SJCRH30 (cell line): ENCODE results near the gene FAM228B. TPM values are rescaled to one million over a fixed set of nuclear protein-coding genes. Genes with fewer than 3 reads are reported as not detected.
"Not testable (repeated sequence)": the region's sequence is repeated elsewhere in the genome, so short reads cannot be mapped to it uniquely, and the experiment has no call there.

ENCODE experiments used
- DNase-seq, 2 experiments: peaks; one replicate each; pipeline ENCODE4 v3.0.0-alpha.2; 2015 to 2020
- H3K27ac ChIP-seq: fragments of 250-450 bp; sonication (Bioruptor Pico); 2 replicates; pipeline ENCODE4 v1.5.1; 2020; ENCODE audit warnings: mild to moderate bottlenecking, moderate library complexity
- H3K27me3 ChIP-seq: fragments of 250-450 bp; sonication (Bioruptor Pico); 2 replicates; pipeline ENCODE4 v1.5.1; 2020; ENCODE audit warnings: mild to moderate bottlenecking, moderate library complexity
- H3K36me3 ChIP-seq: fragments of 250-450 bp; sonication (Bioruptor Pico); 2 replicates; pipeline ENCODE4 v1.5.1; 2020; ENCODE audit warnings: mild to moderate bottlenecking, moderate library complexity
- H3K4me1 ChIP-seq: fragments of 250-450 bp; sonication (Bioruptor Pico); 2 replicates; pipeline ENCODE4 v1.5.1; 2020; ENCODE audit warnings: mild to moderate bottlenecking, moderate library complexity
- H3K4me3 ChIP-seq: fragments of 250-450 bp; sonication (Bioruptor Pico); 2 replicates; pipeline ENCODE4 v1.5.1; 2020; ENCODE audit warnings: mild to moderate bottlenecking, moderate library complexity
- H3K9me3 ChIP-seq: fragments of 250-450 bp; sonication (Bioruptor Pico); replicated peaks from 2 replicates; pipeline ENCODE4 v1.5.1; 2020; ENCODE audit warnings: mild to moderate bottlenecking, moderate library complexity
- total RNA-seq: library from RNA; depleted of rRNA; stranded (reverse); fragments of >200 nt; shearing (Covaris generic); gene quantifications from 2 replicates; pipeline ENCODE4 v1.2.3, GENCODE V29; 2014

The FAM228B gene
- total RNA-seq, 1 experiment from 2014 or later: 2.2 TPM

GRCh38 chr2:24111407-24111901, 11.8 kb upstream of the FAM228B start:
- H3K9me3 ChIP-seq: peaks cover 8% of the 10 kb centered on the region
- H3K27ac ChIP-seq: no peak overlapping the region
- no peak for DNase-seq

DNA sequence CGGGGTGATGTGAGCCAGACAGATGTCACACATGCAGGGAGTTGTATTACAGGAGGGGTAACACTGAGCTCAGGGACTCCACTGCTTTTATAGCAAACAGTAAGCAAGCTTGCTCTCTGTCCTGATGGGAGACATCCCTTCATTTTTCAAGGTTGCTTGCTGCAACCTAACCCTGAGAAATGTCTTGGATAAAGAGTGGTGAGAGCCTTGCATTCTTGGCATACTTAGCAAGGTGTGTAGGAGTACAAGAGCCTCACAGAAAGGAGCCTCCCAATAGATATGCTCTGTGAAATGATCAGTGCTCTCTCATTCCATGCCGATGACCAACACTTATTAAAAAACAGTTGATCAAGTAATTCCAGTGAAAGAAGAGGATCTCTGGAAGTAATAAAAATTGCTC, 8.2 kb upstream of the FAM228B start:
- Histone ChIP-seq H3K9me3 (no peaks in the 10 kb centered on the region), H3K27me3 (no peaks in the 10 kb centered on the region), H3K4me1 (peaks cover 2% of the 10 kb centered on the region; the same call in 1 of the 2 replicates), H3K36me3 (no peaks in the 10 kb centered on the region), H3K4me3 (no peak overlapping the region), H3K27ac (no peak overlapping the region)
- no peak for DNase-seq

More at GRCh38 chr2:24111407-24111901, 11.8 kb upstream of the FAM228B start:
- H3K27me3 ChIP-seq: no peaks in the 10 kb centered on the region
- H3K4me3 ChIP-seq: no peak overlapping the region
- H3K4me1 ChIP-seq: peaks cover 2% of the 10 kb centered on the region; the same call in 1 of the 2 replicates
- H3K36me3 ChIP-seq: no peaks in the 10 kb centered on the region

DNA sequence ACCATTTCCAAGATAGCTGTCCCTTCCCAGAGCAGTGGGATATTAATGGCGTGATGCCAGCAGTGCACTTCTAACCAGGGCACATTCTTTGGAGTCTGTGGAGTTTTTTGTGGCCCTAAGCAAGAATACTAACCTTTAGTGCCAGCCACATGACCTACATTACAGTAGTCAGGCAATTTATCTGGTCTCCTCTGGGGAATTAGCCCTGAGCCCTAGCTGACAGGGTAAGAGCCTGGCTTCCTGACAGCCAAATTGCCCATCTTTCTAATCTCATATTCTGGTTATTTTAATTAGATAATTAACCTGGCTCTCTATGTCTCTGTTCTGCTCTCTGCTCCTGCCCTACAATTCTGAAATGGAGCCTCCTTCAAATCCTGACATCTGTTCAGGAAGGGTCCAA, 5.4 kb upstream of the FAM228B start:
- no peaks in the 10 kb centered on the region for H3K27me3 ChIP-seq
- no peaks in the 10 kb centered on the region for H3K4me1 ChIP-seq
- H3K9me3 ChIP-seq: no peaks in the 10 kb centered on the region
- no peak for DNase-seq
- no peak overlapping the region for H3K27ac ChIP-seq
- H3K36me3 ChIP-seq: no peaks in the 10 kb centered on the region
- H3K4me3 ChIP-seq: no peak overlapping the region

- no peak overlapping the region for H3K27ac ChIP-seq
These were observed 2.2 kb upstream of the FAM228B start for GRCh38 chr2:24121066-24121465.

GRCh38 chr2:24121469-24121868, 1.8 kb upstream of the FAM228B start:
- H3K9me3 ChIP-seq: no peaks in the 10 kb centered on the region
- no peaks in the 10 kb centered on the region for H3K27me3 ChIP-seq
- no peaks in the 10 kb centered on the region for H3K36me3 ChIP-seq
- peak in 1 of 2 experiments; percentile 47 for DNase-seq
- H3K4me1 ChIP-seq: peaks cover 5% of the 10 kb centered on the region; the same call in 1 of the 2 replicates
- no peak overlapping the region for H3K27ac ChIP-seq
- no peak overlapping the region for H3K4me3 ChIP-seq

More at GRCh38 chr2:24121066-24121465, 2.2 kb upstream of the FAM228B start:
- DNase-seq: no peak
- H3K9me3 ChIP-seq: no peaks in the 10 kb centered on the region
- no peak overlapping the region for H3K4me3 ChIP-seq
- peaks cover 5% of the 10 kb centered on the region; the same call in 1 of the 2 replicates for H3K4me1 ChIP-seq
- H3K27me3 ChIP-seq: no peaks in the 10 kb centered on the region
- H3K36me3 ChIP-seq: no peaks in the 10 kb centered on the region

GRCh38 chr2:24122366-24123194, 689 bp upstream of the FAM228B start:
- peaks cover 5% of the 10 kb centered on the region; the same call in 1 of the 2 replicates for H3K4me1 ChIP-seq
- H3K27ac ChIP-seq: peak overlapping the region; percentile 73
- peak overlapping the region; percentile 77 for H3K4me3 ChIP-seq
- H3K27me3 ChIP-seq: no peaks in the 10 kb centered on the region
- H3K9me3 ChIP-seq: no peaks in the 10 kb centered on the region
- DNase-seq: peak in 1 of 2 experiments; percentile 49
- no peaks in the 10 kb centered on the region for H3K36me3 ChIP-seq

- H3K9me3 ChIP-seq: no peaks in the 10 kb centered on the region
- DNase-seq: no peak
- peak overlapping the region; percentile 73 for H3K27ac ChIP-seq
- H3K36me3 ChIP-seq: no peaks in the 10 kb centered on the region
- H3K27me3 ChIP-seq: no peaks in the 10 kb centered on the region
- H3K4me3 ChIP-seq: peak overlapping the region; percentile 77
- H3K4me1 ChIP-seq: peaks cover 5% of the 10 kb centered on the region; the same call in 1 of the 2 replicates
These were observed 782 bp downstream of the FAM228B start for GRCh38 chr2:24123922-24124580.

- Histone ChIP-seq H3K9me3 (no peaks in the 10 kb centered on the region), H3K4me3 (no peak overlapping the region), H3K27ac (no peak overlapping the region), H3K4me1 (peaks cover 5% of the 10 kb centered on the region; the same call in 1 of the 2 replicates), H3K36me3 (no peaks in the 10 kb centered on the region), H3K27me3 (no peaks in the 10 kb centered on the region)
- no peak for DNase-seq
These were observed 2.7 kb downstream of the FAM228B start for GRCh38 chr2:24125956-24126355.

GRCh38 chr2:24132543-24132942, 9.3 kb downstream of the FAM228B start:
- Histone ChIP-seq H3K36me3 (no peaks in the 10 kb centered on the region), H3K4me1 (no peaks in the 10 kb centered on the region), H3K4me3 (no peak overlapping the region), H3K9me3 (peaks cover 2% of the 10 kb centered on the region; the same call in 1 of the 2 replicates), H3K27me3 (no peaks in the 10 kb centered on the region), H3K27ac (no peak overlapping the region)
- DNase-seq: no peak

- H3K9me3 ChIP-seq, H3K27me3 ChIP-seq, DNase-seq, H3K27ac ChIP-seq, H3K36me3 ChIP-seq, H3K4me3 ChIP-seq, H3K4me1 ChIP-seq: not testable (repeated sequence)
These were observed 17.0 kb downstream of the FAM228B start for GRCh38 chr2:24140305-24140704.

GRCh38 chr2:24147364-24147763, 24.1 kb downstream of the FAM228B start:
- H3K4me1 ChIP-seq: no peaks in the 10 kb centered on the region
- no peak overlapping the region for H3K27ac ChIP-seq
- no peaks in the 10 kb centered on the region for H3K27me3 ChIP-seq
- 0 out of 2 replicates have a peak, but pooled peaks cover 10% of the 10 kb centered on the region for H3K9me3 ChIP-seq
- H3K4me3 ChIP-seq: no peak overlapping the region
- no peaks in the 10 kb centered on the region for H3K36me3 ChIP-seq
- DNase-seq: no peak

DNA sequence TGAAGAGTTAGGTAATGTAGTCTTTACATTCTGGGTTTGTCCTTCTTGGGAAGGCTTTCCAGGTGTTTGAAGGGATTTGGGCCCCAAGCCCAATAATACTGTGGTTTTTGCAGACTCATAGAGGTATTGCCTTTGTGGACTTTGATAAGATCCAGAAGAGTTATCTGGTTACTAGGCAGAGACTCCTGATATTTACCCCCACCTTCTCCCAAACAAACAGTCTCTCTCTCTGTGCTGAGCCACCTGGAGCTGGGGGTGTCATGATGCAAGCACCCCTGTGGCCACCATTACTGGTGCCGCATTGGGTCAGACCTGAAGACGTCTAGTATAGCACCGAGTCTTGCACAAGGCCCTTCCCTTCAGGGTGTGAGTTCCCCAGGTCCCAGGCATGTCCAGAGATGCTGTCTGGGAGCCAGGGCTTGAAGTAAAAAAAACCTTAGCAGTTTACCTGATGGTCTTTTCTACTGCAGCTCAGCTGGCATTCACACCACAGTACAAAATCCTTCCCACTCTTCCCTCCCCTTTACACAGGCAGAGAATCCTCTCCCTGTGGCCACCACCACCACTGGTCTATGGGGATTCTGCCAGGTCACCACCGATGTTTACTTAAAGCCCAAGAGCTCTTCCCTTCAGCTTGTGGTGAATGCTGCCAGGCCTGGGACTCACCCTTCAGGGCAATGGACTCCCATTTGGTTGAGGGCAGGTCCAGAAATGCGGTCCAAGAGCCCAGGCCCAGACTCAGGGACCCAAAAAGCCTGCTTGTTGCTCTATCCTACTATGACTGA, 29.3 kb downstream of the FAM228B start:
- DNase-seq: no peak
- H3K27ac ChIP-seq: no peak overlapping the region
- no peaks in the 10 kb centered on the region for H3K36me3 ChIP-seq
- H3K4me3 ChIP-seq: no peak overlapping the region
- 0 out of 2 replicates have a peak, but pooled peaks cover 9% of the 10 kb centered on the region for H3K9me3 ChIP-seq
- no peaks in the 10 kb centered on the region for H3K27me3 ChIP-seq
- H3K4me1 ChIP-seq: no peaks in the 10 kb centered on the region

DNA sequence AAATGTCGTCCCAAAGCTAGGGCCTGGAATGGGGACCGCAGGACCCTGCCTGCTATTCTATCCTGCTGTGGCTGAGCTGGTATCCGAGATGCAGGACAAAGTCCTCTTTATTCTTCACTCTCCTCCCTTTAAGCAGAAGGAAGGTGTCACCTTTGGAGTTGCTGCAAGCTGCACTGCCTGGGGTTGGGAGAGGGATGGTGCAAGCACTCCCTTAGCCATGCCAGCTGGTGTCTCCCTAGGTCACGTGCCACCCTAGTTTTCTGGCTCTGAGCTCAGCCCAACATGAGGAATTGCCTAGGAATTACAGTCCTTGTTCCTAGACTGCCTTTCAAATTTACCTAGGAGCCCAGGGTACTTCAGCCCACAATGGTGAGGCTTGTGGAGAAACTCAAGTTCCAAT, 30.2 kb downstream of the FAM228B start:
- Histone ChIP-seq H3K27ac (no peak overlapping the region), H3K9me3 (0 out of 2 replicates have a peak, but pooled peaks cover 3% of the 10 kb centered on the region), H3K4me3 (no peak overlapping the region), H3K27me3 (no peaks in the 10 kb centered on the region), H3K36me3 (no peaks in the 10 kb centered on the region), H3K4me1 (no peaks in the 10 kb centered on the region)
- no peak for DNase-seq

- H3K4me3 ChIP-seq: no peak overlapping the region
- no peak for DNase-seq
- peaks cover under 1% of the 10 kb centered on the region; the same call in 1 of the 2 replicates for H3K4me1 ChIP-seq
- H3K27ac ChIP-seq: no peak overlapping the region
- no peaks in the 10 kb centered on the region for H3K27me3 ChIP-seq
- peaks cover 3% of the 10 kb centered on the region; the same call in 1 of the 2 replicates for H3K9me3 ChIP-seq
- no peaks in the 10 kb centered on the region for H3K36me3 ChIP-seq
These were observed 34.9 kb downstream of the FAM228B start for GRCh38 chr2:24158131-24158530.
